CD14-positive monocyte (primary cell): Measurements from ENCODE around the gene TCP11L1. TPM values are rescaled to one million over a fixed set of nuclear protein-coding genes. Genes with fewer than 3 reads are reported as not detected.

Experiments used
- DNase-seq, 3 donors: peaks; one replicate each; pipeline ENCODE4 v3.0.0-alpha.2; 2011 to 2022
- H2AFZ ChIP-seq: 2 replicates; pipeline ENCODE4 v1.6.0; 2012; ENCODE audit warnings: mild to moderate bottlenecking, low read depth, low read length, inconsistent platforms; ENCODE audit not compliant: insufficient read depth, poor library complexity, severe bottlenecking
- H3K27ac ChIP-seq, 2 donors: 1 replicate in 1 of 2; 2 replicates in 1 of 2; pipeline ENCODE4 v1.5.1; 2012 to 2013; ENCODE audit warnings: low read length in 2 of 2, control low read depth in 1 of 2, inconsistent platforms in 1 of 2, low read depth in 1 of 2, mild to moderate bottlenecking in 1 of 2
- H3K27me3 ChIP-seq, 2 donors: one replicate each; pipeline versions ENCODE4 v1.6.0 to v1.6.1; 2011 to 2013; ENCODE audit warnings: low read length in 2 of 2; ENCODE audit not compliant: control insufficient read depth in 2 of 2, insufficient read depth in 2 of 2
- H3K36me3 ChIP-seq, 2 donors: replicated peaks in 1 of 2; 1 replicate in 1 of 2; 2 replicates in 1 of 2; pipeline versions ENCODE4 v1.5.1 to v1.6.1; 2012 to 2013; ENCODE audit warnings: low read length in 2 of 2, control low read depth in 1 of 2, inconsistent platforms in 1 of 2, mild to moderate bottlenecking in 1 of 2; ENCODE audit not compliant: insufficient read depth in 2 of 2, control insufficient read depth in 1 of 2
- H3K4me1 ChIP-seq, 2 donors: 1 replicate in 1 of 2; 2 replicates in 1 of 2; pipeline versions ENCODE4 v1.5.1 to v1.6.1; 2012 to 2013; ENCODE audit warnings: low read length in 2 of 2, control low read depth in 1 of 2, inconsistent platforms in 1 of 2, mild to moderate bottlenecking in 1 of 2, moderate library complexity in 1 of 2; ENCODE audit not compliant: insufficient read depth in 2 of 2, control insufficient read depth in 1 of 2
- H3K4me2 ChIP-seq: replicated peaks from 2 replicates; pipeline ENCODE3; 2012; ENCODE audit warnings: low read length, moderate library complexity, mild to moderate bottlenecking; ENCODE audit not compliant: poor library complexity, severe bottlenecking; ENCODE audit errors: extremely low read depth
- H3K4me3 ChIP-seq, 3 experiments: fragments of 200-600 bp in 1 of 3; sonication (generic) in 1 of 3; replicated peaks in 1 of 3; 1 replicate in 2 of 3; 2 replicates in 1 of 3; pipeline ENCODE4 v1.5.1; 2011 to 2013; ENCODE audit warnings: low read length in 3 of 3, mild to moderate bottlenecking in 3 of 3, control low read depth in 2 of 3, low read depth in 2 of 3, inconsistent platforms in 1 of 3, moderate library complexity in 1 of 3
- H3K79me2 ChIP-seq: 2 replicates; pipeline ENCODE4 v1.6.0; 2012; ENCODE audit warnings: mild to moderate bottlenecking, control low read depth, inconsistent platforms, low read length, moderate library complexity; ENCODE audit not compliant: insufficient read depth
- H3K9ac ChIP-seq: 2 replicates; pipeline ENCODE4 v1.6.0; 2017; ENCODE audit warnings: low read length, mild to moderate bottlenecking; ENCODE audit not compliant: insufficient read depth, poor library complexity, severe bottlenecking
- H3K9me3 ChIP-seq, 2 donors: replicated peaks in 1 of 2; 1 replicate in 1 of 2; 2 replicates in 1 of 2; pipeline versions ENCODE4 v1.5.1 to v1.6.1; 2012 to 2013; ENCODE audit warnings: low read length in 2 of 2, control low read depth in 1 of 2; ENCODE audit not compliant: control insufficient read depth in 1 of 2, insufficient read depth in 1 of 2
- H4K20me1 ChIP-seq: 2 replicates; pipeline ENCODE4 v1.6.0; 2012; ENCODE audit warnings: mild to moderate bottlenecking, low read length, control low read depth, moderate library complexity; ENCODE audit not compliant: insufficient read depth
- H3K27ac Mint-ChIP-seq, 7 donors: one replicate each; pipeline ENCODE4 v1.8.0; 2020; ENCODE audit warnings: mild to moderate bottlenecking in 7 of 7, mixed read lengths in 7 of 7, moderate library complexity in 6 of 7, inconsistent platforms in 2 of 7
- H3K27me3 Mint-ChIP-seq, 3 donors: one replicate each; pipeline ENCODE4 v1.8.0; 2021 to 2022; ENCODE audit warnings: low read depth in 3 of 3, mild to moderate bottlenecking in 3 of 3, mixed read lengths in 3 of 3, moderate library complexity in 3 of 3, inconsistent platforms in 1 of 3
- H3K36me3 Mint-ChIP-seq, 2 donors: one replicate each; pipeline ENCODE4 v1.8.0; 2020; ENCODE audit warnings: mixed read lengths in 2 of 2, inconsistent platforms in 1 of 2, mild to moderate bottlenecking in 1 of 2
- H3K4me1 Mint-ChIP-seq: one replicate; pipeline ENCODE4 v1.8.0; 2020; ENCODE audit warnings: mild to moderate bottlenecking, mixed read lengths
- H3K4me3 Mint-ChIP-seq, 2 donors: one replicate each; pipeline ENCODE4 v1.8.0; 2020; ENCODE audit warnings: mild to moderate bottlenecking in 2 of 2, mixed read lengths in 2 of 2, moderate library complexity in 1 of 2
- H3K9me3 Mint-ChIP-seq, 7 donors: one replicate each; pipeline ENCODE4 v1.8.0; 2020 to 2022; ENCODE audit warnings: mixed read lengths in 7 of 7, mild to moderate bottlenecking in 6 of 7, moderate library complexity in 6 of 7, inconsistent platforms in 2 of 7
- WGBS: methylation state at CpG from one replicate; pipeline ENCODE4 v1.1.5; 2013; ENCODE audit warnings: missing lambda C conversion rate; ENCODE audit not compliant: insufficient coverage; 5-methylcytosine and 5-hydroxymethylcytosine counted together
- intact Hi-C, 2 donors: fragments of 100-400 bp; cut with micrococcal nuclease; formaldehyde crosslinking; loops; one replicate each; pipeline versions ENCODE4 v1.15.0 to v1.15.1; 2023
- polyA plus RNA-seq, 3 donors: library from polyadenylated mRNA; depleted of rRNA in 1 of 3; unstranded in 2 of 3; stranded (reverse) in 1 of 3; fragments of 300-500 nt in 2 of 3; fragments of >200 nt in 1 of 3; fragmentation: Illumina TruSeq in 2 of 3; gene quantifications; 1 replicate in 2 of 3; 2 replicates in 1 of 3; pipeline ENCODE4 v1.2.3, GENCODE V29; 2012 to 2021
- TF ChIP-seq, protein P1 (sequence below): fragments of 200-600 bp; IDR thresholded peaks from one replicate; pipeline ENCODE4 v1.8.0; 2022; ENCODE audit warnings: antibody characterized with exemption, mild to moderate bottlenecking

Gene TCP11L1
- polyA plus RNA-seq, 3 donors, result 5.1 to 11.2 (median 7.0) TPM

DNA sequence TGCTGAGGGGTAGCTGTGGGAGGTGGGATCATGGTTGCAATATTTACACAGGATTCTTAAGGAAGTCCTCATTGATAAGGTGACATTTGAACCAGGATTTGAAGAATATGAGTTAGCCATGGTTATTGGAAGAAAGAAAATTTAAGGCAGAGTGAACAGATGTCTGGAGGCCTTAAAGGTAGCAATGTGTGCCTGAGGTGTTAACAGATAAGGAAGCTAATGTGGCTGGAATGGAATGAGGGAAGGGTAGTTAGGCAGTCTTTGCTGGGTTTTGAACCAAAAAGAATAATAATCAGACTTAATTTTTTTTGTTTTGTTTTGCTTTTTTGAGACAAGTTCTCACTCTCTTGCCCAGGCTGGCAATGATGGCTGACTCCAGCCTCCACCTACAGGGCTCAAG lies 33.4 kb upstream of the TCP11L1 start:
- no peaks in the 10 kb centered on the region for H3K27me3 ChIP-seq
- H3K79me2 ChIP-seq, result no peaks in the 10 kb centered on the region
- intact Hi-C loops, result no loop called here
- H3K9ac ChIP-seq, result no peak overlapping the region
- no peaks in the 10 kb centered on the region for H3K36me3 Mint-ChIP-seq
- DNase-seq, result no peak
- peaks cover 0 to 4% (median 0%) of the 10 kb centered on the region in 3 donors for H3K27me3 Mint-ChIP-seq
- no peaks in the 10 kb centered on the region for H4K20me1 ChIP-seq
- H3K4me3 ChIP-seq, result no peak overlapping the region
- H3K27ac ChIP-seq, result no peak overlapping the region
- no peaks in the 10 kb centered on the region for H3K4me1 Mint-ChIP-seq
- no peak overlapping the region for H3K4me3 Mint-ChIP-seq
- peaks cover 0 to 4% (median 0%) of the 10 kb centered on the region in 7 donors for H3K9me3 Mint-ChIP-seq
- peaks cover 0 to under 1% of the 10 kb centered on the region in 2 donors for H3K4me1 ChIP-seq
- no peak overlapping the region for H3K27ac Mint-ChIP-seq
- H2AFZ ChIP-seq, result no peak overlapping the region
- H3K4me2 ChIP-seq, result no peak overlapping the region
- no peaks in the 10 kb centered on the region for H3K36me3 ChIP-seq
- TF ChIP-seq, protein P1, sequence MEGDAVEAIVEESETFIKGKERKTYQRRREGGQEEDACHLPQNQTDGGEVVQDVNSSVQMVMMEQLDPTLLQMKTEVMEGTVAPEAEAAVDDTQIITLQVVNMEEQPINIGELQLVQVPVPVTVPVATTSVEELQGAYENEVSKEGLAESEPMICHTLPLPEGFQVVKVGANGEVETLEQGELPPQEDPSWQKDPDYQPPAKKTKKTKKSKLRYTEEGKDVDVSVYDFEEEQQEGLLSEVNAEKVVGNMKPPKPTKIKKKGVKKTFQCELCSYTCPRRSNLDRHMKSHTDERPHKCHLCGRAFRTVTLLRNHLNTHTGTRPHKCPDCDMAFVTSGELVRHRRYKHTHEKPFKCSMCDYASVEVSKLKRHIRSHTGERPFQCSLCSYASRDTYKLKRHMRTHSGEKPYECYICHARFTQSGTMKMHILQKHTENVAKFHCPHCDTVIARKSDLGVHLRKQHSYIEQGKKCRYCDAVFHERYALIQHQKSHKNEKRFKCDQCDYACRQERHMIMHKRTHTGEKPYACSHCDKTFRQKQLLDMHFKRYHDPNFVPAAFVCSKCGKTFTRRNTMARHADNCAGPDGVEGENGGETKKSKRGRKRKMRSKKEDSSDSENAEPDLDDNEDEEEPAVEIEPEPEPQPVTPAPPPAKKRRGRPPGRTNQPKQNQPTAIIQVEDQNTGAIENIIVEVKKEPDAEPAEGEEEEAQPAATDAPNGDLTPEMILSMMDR, result no peak
- no peaks in the 10 kb centered on the region for H3K9me3 ChIP-seq

- no CpG with 5 or more reads among the region's 1 CpG for WGBS
- peaks cover 24% of the 10 kb centered on the region for H3K4me1 Mint-ChIP-seq
- intact Hi-C loops, result no loop called here
Measured at GRCh38 chr11:33013755-33014154, 25.6 kb upstream of the TCP11L1 start.

More at GRCh38 chr11:33013755-33014154, 25.6 kb upstream of the TCP11L1 start:
- no peak for DNase-seq
- Histone ChIP-seq H3K27ac (no peak overlapping the region), H3K9me3 (no peaks in the 10 kb centered on the region), H3K79me2 (no peaks in the 10 kb centered on the region), H3K4me3 (no peak overlapping the region), H3K9ac (no peak overlapping the region), H3K36me3 (no peaks in the 10 kb centered on the region), H2AFZ (no peak overlapping the region), H3K4me1 (peaks cover 24 to 36% of the 10 kb centered on the region in 2 donors), H4K20me1 (no peaks in the 10 kb centered on the region), H3K4me2 (no peak overlapping the region), H3K27me3 (peaks cover 3 to 13% of the 10 kb centered on the region in 2 donors)
- no peak overlapping the region for H3K27ac Mint-ChIP-seq
- H3K9me3 Mint-ChIP-seq, result peaks cover 0 to 3% (median 0%) of the 10 kb centered on the region in 7 donors
- H3K4me3 Mint-ChIP-seq, result no peak overlapping the region
- TF ChIP-seq, protein P1, result no peak
- H3K36me3 Mint-ChIP-seq, result no peaks in the 10 kb centered on the region
- H3K27me3 Mint-ChIP-seq, result peaks cover 5 to 13% (median 13%) of the 10 kb centered on the region in 3 donors
